HL-60 (cell line): ENCODE results near the gene RFX7.

Experiments
- GABPA ChIP-seq: IDR thresholded peaks from 2 replicates; pipeline ENCODE4 v1.6.1; 2012; ENCODE audit warnings: low read depth
- POLR2AphosphoS5 ChIP-seq: IDR thresholded peaks from 2 replicates; pipeline ENCODE4 v1.6.1; 2012; ENCODE audit warnings: low read depth
- SPI1 ChIP-seq: IDR thresholded peaks from 2 replicates; pipeline ENCODE4 v1.6.1; 2012; ENCODE audit warnings: low read depth, mild to moderate bottlenecking, borderline replicate concordance
- TF ChIP-seq, protein P1 (sequence below): IDR thresholded peaks from 2 replicates; pipeline ENCODE4 v1.6.1; 2012; ENCODE audit warnings: low read depth; ENCODE audit not compliant: insufficient replicate concordance
- TF ChIP-seq, protein P2 (sequence below): IDR thresholded peaks from one replicate; pipeline ENCODE4 v1.5.1; 2011; ENCODE audit warnings: low read length, control low read depth, inconsistent platforms; ENCODE audit not compliant: insufficient read depth

DNA sequence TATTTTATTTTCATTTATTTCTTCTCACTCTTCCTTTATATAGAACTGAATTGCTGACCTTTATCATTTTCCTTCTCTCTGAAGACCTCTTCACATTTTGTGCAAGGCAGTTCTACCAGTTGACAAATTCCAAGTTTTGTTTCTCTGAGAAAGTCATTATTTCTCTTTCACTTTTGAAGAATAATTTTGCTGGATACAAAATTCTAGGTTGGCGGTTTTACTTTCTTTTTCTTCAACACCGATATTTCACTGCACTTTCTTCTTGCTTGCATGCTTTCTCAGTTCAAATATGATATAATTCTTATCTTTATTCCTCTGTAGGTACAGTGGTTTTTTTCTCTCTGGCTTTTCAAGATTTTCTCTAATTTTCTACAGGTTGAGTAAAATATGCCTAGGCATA lies 15.9 kb downstream of the RFX7 start:
- TF ChIP-seq, protein P1, sequence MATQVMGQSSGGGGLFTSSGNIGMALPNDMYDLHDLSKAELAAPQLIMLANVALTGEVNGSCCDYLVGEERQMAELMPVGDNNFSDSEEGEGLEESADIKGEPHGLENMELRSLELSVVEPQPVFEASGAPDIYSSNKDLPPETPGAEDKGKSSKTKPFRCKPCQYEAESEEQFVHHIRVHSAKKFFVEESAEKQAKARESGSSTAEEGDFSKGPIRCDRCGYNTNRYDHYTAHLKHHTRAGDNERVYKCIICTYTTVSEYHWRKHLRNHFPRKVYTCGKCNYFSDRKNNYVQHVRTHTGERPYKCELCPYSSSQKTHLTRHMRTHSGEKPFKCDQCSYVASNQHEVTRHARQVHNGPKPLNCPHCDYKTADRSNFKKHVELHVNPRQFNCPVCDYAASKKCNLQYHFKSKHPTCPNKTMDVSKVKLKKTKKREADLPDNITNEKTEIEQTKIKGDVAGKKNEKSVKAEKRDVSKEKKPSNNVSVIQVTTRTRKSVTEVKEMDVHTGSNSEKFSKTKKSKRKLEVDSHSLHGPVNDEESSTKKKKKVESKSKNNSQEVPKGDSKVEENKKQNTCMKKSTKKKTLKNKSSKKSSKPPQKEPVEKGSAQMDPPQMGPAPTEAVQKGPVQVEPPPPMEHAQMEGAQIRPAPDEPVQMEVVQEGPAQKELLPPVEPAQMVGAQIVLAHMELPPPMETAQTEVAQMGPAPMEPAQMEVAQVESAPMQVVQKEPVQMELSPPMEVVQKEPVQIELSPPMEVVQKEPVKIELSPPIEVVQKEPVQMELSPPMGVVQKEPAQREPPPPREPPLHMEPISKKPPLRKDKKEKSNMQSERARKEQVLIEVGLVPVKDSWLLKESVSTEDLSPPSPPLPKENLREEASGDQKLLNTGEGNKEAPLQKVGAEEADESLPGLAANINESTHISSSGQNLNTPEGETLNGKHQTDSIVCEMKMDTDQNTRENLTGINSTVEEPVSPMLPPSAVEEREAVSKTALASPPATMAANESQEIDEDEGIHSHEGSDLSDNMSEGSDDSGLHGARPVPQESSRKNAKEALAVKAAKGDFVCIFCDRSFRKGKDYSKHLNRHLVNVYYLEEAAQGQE = no peak
- TF ChIP-seq, protein P2, sequence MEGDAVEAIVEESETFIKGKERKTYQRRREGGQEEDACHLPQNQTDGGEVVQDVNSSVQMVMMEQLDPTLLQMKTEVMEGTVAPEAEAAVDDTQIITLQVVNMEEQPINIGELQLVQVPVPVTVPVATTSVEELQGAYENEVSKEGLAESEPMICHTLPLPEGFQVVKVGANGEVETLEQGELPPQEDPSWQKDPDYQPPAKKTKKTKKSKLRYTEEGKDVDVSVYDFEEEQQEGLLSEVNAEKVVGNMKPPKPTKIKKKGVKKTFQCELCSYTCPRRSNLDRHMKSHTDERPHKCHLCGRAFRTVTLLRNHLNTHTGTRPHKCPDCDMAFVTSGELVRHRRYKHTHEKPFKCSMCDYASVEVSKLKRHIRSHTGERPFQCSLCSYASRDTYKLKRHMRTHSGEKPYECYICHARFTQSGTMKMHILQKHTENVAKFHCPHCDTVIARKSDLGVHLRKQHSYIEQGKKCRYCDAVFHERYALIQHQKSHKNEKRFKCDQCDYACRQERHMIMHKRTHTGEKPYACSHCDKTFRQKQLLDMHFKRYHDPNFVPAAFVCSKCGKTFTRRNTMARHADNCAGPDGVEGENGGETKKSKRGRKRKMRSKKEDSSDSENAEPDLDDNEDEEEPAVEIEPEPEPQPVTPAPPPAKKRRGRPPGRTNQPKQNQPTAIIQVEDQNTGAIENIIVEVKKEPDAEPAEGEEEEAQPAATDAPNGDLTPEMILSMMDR = no peak
- TF ChIP-seq POLR2AphosphoS5 (no peak), GABPA (no peak), SPI1 (no peak)
